ENCODE data around the gene LRIG2. TPM values are rescaled to one million over a fixed set of nuclear protein-coding genes. Genes with fewer than 3 reads are reported as not detected.

The LRIG2 gene
- total and polyA plus RNA-seq, 7 donors = 1.2 to 24.2 (median 14.1) TPM

- Histone ChIP-seq H3K27me3 (no peaks in the 10 kb centered on the region), H3K27ac (no peak overlapping the region), H3K9me3 (no peaks in the 10 kb centered on the region), H3K4me3 (no peak overlapping the region), H3K36me3 (no peaks in the 10 kb centered on the region), H3K4me1 (peaks cover 0 to 19% (median 11%) of the 10 kb centered on the region in 4 donors)
- WGBS, 2 donors = 61 to 75% methylated on average over 2 of the region's 2 CpGs
- TF ChIP-seq POLR2AphosphoS5 (IDR thresholded peaks at IDR 0.05) (no peak), EP300 (IDR thresholded peaks at IDR 0.05) (no peak), POLR2A (IDR thresholded peaks at IDR 0.05) (no peak)
- TF ChIP-seq, protein P1, sequence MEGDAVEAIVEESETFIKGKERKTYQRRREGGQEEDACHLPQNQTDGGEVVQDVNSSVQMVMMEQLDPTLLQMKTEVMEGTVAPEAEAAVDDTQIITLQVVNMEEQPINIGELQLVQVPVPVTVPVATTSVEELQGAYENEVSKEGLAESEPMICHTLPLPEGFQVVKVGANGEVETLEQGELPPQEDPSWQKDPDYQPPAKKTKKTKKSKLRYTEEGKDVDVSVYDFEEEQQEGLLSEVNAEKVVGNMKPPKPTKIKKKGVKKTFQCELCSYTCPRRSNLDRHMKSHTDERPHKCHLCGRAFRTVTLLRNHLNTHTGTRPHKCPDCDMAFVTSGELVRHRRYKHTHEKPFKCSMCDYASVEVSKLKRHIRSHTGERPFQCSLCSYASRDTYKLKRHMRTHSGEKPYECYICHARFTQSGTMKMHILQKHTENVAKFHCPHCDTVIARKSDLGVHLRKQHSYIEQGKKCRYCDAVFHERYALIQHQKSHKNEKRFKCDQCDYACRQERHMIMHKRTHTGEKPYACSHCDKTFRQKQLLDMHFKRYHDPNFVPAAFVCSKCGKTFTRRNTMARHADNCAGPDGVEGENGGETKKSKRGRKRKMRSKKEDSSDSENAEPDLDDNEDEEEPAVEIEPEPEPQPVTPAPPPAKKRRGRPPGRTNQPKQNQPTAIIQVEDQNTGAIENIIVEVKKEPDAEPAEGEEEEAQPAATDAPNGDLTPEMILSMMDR (IDR thresholded peaks at IDR 0.05) = no peak
- intact Hi-C loops (cut with DNase I) = loop anchor here (10.0 kb wide), 1 partner anchor 681 kb away; the partner anchor contains the start of gene RSBN1
- no peak for DNase-seq
Measured at GRCh38 chr1:113133759-113134158, 60.8 kb downstream of the LRIG2 start.

GRCh38 chr1:113135460-113135859 lies 62.5 kb downstream of the LRIG2 start:
- intact Hi-C loops (cut with DNase I) = loop anchor here (10.0 kb wide), 1 partner anchor 679 kb away; the partner anchor contains the start of gene RSBN1
- Histone ChIP-seq H3K4me3 (no peak overlapping the region), H3K9me3 (no peaks in the 10 kb centered on the region), H3K27ac (no peak overlapping the region), H3K36me3 (no peaks in the 10 kb centered on the region), H3K4me1 (peaks cover 0 to 19% (median 11%) of the 10 kb centered on the region in 4 donors), H3K27me3 (no peaks in the 10 kb centered on the region)
- TF ChIP-seq POLR2A (IDR thresholded peaks at IDR 0.05) (no peak), POLR2AphosphoS5 (IDR thresholded peaks at IDR 0.05) (no peak), EP300 (IDR thresholded peaks at IDR 0.05) (no peak)
- TF ChIP-seq, protein P1 (IDR thresholded peaks at IDR 0.05) = no peak
- no peak for DNase-seq
- WGBS, 2 donors = 44 to 65% methylated on average over 1 of the region's 1 CpG

DNA sequence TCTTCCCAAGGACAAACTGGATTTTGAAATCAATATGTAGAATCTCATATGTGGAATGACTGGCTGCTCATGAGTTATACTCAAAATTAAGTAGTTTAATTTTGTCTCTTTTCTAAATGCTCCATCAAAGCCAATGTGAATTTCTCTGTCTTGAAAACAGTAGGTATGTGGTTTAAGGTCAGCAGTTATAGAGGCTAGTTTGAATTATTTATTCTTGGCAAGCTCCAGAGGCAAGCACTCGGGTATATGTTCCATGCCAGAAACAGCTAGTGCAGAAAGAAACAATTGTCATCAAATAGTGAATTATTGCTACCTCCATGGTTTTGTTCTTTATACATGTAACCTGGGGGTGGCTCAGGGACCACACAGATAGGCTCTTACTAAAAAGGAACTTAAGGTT lies 63.5 kb downstream of the LRIG2 start:
- no peak for DNase-seq
- intact Hi-C loops (cut with DNase I) = loop anchor here (10.0 kb wide), 1 partner anchor 678 kb away; the partner anchor contains the start of gene RSBN1
- TF ChIP-seq, protein P1 (IDR thresholded peaks at IDR 0.05) = no peak
- TF ChIP-seq POLR2A (IDR thresholded peaks at IDR 0.05) (no peak), EP300 (IDR thresholded peaks at IDR 0.05) (no peak), POLR2AphosphoS5 (IDR thresholded peaks at IDR 0.05) (no peak)
- no peaks in the 10 kb centered on the region for H3K36me3 ChIP-seq
- no peaks in the 10 kb centered on the region for H3K27me3 ChIP-seq
- peaks cover 0 to 27% (median 16%) of the 10 kb centered on the region in 4 donors for H3K4me1 ChIP-seq
- H3K4me3 ChIP-seq = no peak overlapping the region
- WGBS, 2 donors = 58 to 63% methylated on average over 1 of the region's 1 CpG
- no peak overlapping the region for H3K27ac ChIP-seq
- no peaks in the 10 kb centered on the region for H3K9me3 ChIP-seq

- H3K36me3 ChIP-seq = no peaks in the 10 kb centered on the region
- intact Hi-C loops (cut with DNase I) = loop anchor here (10.0 kb wide), 1 partner anchor 677 kb away; the partner anchor contains the start of gene RSBN1
- 63 to 83% methylated on average over 3 of the region's 3 CpGs for WGBS, 2 donors
- TF ChIP-seq EP300 (IDR thresholded peaks at IDR 0.05) (no peak), POLR2AphosphoS5 (IDR thresholded peaks at IDR 0.05) (no peak), POLR2A (IDR thresholded peaks at IDR 0.05) (no peak)
- TF ChIP-seq, protein P1 (IDR thresholded peaks at IDR 0.05) = no peak
- H3K27me3 ChIP-seq = no peaks in the 10 kb centered on the region
- DNase-seq = no peak
- H3K4me3 ChIP-seq = no peak overlapping the region
- H3K4me1 ChIP-seq = peaks cover 0 to 36% (median 20%) of the 10 kb centered on the region in 4 donors
- no peaks in the 10 kb centered on the region for H3K9me3 ChIP-seq
- no peak overlapping the region for H3K27ac ChIP-seq
Measured at GRCh38 chr1:113137563-113137962, 64.6 kb downstream of the LRIG2 start.

DNA sequence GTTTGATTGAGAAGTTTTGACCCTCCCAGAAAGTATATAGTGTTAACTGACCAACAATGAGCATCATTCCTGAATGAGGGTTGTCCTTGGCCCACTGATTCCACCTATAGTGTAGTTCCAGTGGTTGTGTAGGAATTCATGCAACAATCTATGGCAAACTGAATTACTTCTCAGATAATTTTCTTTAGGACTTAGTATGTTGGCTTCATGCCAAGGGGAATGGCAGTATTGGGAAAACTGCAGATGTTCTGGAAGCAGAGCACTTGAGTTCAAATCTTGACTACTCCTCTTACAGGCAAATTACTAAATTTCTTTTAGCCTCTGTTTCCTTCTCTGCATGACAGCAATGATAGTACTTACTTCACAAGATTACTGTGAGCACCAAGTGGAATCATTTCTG lies 65.8 kb downstream of the LRIG2 start:
- intact Hi-C loops (cut with DNase I) = loop anchor here (10.0 kb wide), 1 partner anchor 676 kb away; the partner anchor contains the start of gene RSBN1
- Histone ChIP-seq H3K36me3 (no peaks in the 10 kb centered on the region), H3K4me3 (no peak overlapping the region), H3K27me3 (no peaks in the 10 kb centered on the region), H3K4me1 (peaks cover 0 to 42% (median 24%) of the 10 kb centered on the region in 4 donors), H3K9me3 (no peaks in the 10 kb centered on the region), H3K27ac (no peak overlapping the region)
- no peak for DNase-seq
- TF ChIP-seq POLR2A (IDR thresholded peaks at IDR 0.05) (no peak), EP300 (IDR thresholded peaks at IDR 0.05) (no peak)
- TF ChIP-seq, protein P1 (IDR thresholded peaks at IDR 0.05) = no peak

Data from sigmoid colon (tissue), 7 donors.